Measurements from ENCODE around the gene CPXM2.

The CPXM2 gene

DNA sequence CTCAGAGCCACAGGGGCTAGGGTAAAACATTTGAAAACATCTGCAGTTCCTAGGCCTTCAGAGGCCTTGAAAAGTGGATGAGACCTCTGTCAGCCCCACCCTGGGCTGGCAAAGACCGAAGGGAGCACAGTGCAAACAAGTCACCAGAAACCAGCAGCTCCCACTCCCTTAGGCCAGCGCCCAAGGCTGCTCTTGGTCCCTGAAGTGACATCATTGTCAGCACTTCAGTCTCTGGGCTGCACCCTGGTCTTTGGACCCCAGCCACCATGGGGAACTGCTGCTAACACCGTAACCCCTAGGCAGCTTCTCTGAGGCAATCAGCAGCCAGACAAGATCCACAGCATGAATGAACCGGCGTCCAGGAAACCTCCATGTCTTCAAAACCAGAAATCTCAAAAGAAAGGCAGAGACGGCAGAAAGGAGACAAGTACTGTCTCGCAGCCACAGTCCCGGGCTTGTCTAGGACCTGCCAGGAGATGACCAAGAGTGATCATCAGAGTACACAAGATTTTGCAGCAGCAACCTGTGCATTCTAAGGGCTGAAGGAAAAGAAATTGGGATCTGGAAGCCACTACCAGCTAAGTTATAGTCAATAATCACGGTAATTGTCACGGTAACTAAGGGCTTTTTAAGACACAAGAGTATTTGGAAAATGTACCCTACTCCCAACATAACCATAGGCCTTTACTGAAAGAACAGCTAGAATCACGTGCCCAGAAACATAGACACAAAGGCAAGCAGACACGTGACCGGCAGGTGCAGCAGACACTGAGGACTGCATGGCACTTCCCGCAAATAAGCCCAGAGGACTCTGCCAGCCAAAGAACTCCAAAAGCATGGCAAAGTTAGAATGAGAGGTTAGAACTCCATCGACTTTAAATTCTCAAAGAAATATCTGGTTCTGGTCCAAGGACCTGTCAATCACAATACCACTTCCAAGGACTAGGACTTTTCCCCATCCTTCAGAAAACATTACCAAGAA is 23.3 kb downstream of the CPXM2 start:
- DNase-seq, result no peak

DNA sequence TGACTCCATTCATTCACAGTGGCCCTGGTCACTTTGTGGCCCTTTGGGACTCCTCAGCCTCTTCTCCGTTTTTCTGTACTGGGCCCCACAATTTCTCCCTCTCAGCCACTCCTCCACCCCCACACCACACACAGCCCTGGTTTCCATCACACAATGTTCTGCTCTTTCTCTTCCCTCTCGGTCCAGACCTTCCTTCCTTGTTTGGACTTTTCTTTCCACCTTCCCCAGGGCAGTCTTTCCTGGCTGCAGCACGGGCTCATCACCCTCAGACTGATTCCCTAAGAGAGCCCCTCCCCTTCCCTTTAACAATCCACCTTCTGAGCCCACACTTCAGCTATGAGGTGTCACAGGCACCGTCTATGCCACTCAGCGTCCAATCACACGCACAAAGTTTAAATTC is 25.7 kb downstream of the CPXM2 start:
- no peak for DNase-seq

DNA sequence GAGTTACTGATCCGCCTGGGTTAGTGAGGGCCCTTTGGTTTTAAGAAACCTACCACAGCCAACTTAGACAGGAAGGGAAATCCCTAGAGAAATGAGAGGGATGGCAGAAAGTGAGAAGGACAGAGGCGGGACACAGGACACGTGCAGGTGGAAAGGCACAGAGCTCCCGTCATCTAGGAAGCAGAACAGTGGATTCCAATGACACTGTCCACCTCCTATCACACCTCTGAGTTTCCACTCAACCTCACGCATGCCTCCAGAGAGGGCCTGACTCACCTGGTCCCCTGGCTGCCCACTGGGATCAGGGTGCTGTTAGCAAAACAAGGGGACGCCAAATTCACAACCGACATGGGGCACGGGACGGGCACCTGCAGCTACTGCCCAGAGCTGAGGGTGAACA is 26.3 kb downstream of the CPXM2 start:
- no peak for DNase-seq

DNA sequence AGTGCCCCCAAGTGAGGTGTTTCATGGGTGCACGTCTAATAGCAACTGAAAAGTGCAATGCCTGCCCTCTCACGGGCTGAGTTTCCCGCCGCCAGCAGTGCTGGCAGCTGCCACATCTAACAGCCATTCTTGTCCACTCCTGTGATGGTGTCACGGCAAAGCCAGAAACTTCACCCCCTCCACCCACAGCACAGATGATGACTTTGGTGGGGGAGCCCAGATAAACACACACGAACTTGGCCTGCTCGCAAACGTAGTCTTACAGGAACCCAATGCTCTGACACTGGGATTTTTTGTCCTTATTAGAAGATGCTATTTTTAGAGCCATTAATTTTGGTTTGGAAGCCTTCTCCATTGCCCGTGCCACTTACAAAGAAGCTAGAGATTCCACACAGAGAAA is 26.7 kb downstream of the CPXM2 start:
- no peak for DNase-seq

DNA sequence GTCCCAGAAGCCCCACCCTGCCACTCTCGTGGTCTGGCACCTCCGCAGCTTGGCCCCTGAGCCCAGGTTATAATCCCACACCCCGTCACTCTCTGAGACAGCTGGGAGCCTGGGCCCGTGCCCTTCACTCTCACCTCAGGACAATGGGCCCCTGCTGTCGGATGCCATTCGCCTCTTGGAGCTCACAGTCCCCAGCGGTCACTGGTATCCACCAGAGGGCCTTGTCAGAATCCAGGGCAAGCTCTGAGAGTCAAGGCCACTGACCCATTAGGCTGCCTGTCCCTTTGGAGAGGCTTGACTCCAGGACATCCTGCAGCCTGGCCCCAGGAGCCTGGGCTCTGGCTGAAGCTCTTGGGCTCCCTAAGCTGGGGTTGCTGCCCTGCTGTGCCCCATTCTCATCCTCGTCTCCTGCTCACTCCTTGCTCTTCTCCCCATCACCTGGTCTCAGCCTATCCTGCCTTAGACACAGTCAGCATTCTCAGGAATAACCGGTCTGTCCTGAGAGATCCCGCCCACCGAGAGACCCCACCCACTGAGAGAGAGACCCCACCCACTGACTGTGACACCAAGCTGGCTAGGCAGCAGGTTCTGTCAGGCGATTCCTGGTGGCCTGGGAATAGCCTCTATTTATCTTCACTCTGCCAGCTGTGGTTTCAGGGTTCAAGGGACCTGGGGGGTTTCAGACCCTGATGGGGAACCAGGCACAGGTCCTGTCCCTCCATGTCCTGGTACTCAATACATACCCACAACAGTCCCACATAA is 27.7 kb downstream of the CPXM2 start:
- DNase-seq, result no peak

DNA sequence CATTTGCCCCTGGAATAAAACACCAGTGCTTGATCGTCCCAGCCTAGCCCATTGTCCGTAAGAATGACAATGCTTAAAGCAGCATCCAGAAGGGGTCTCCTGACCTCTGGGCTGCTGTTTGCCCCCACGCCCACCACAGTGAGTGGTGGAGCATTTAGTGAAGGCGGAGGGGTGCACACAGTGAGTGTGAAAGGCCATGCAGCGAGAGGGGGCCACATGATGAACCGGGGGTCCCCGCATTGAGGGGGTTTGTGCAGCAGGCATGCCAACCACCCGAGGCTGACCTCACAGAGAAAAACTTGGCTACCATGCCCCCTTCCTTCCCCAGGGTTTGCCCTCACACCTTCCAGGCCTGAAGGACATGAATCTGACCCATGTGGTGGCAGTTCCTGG is 28.4 kb downstream of the CPXM2 start:
- DNase-seq, result no peak

DNA sequence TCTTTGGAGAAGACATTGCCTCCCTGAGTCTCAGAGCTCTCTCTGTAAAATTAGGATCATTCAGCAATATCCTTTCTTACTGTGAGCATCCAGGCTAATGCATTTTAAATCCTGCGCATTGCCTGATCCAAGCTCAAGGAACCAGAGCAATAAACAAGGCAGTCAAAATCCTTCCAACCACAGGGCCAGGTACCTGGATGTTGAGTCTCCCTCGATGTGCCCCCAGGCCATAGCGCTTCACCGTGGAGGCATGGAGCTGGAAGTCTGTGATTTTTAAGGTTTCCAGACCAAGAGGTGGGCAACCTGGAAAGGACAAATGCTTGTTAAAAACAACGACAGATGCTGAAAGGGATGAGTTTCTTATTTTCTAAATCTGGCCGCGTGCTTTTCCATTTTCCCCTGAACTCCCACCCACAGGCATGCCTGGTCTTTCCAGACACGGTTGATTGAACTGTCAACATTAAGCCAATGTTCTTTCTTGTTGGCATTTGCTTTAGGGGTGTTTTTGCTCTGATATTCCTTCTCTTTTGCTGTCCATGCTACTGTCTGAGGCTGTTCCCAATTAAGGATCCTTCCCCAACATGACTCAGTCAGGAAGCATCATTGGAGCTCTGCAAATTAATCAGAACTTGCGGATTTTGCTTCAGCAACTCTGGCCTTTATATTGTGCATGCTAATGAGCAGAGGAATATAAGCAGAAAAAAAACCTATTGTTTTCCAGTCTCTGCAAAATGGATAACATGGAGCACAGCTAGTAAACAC is 29.0 kb downstream of the CPXM2 start:
- no peak for DNase-seq

DNA sequence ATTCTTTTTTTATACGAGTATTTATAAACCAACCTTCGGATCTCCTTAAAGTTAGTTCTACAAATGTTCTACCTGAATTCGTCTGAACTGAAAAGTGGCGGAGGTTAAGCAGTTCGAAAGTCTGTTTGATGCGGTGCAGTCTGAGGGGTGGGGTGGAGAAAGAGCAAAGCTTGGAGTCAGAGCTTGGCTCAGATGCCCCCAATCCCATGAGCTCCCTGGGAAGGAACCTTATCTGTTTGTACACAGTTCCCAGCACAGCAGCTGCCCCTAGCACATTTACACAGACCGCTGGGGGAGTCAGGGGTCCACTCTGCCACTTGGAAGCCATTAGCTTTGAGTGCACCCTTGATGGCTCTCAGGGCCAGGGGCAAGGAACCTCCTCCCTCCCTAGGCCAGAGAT is 30.8 kb downstream of the CPXM2 start:
- no peak for DNase-seq

DNA sequence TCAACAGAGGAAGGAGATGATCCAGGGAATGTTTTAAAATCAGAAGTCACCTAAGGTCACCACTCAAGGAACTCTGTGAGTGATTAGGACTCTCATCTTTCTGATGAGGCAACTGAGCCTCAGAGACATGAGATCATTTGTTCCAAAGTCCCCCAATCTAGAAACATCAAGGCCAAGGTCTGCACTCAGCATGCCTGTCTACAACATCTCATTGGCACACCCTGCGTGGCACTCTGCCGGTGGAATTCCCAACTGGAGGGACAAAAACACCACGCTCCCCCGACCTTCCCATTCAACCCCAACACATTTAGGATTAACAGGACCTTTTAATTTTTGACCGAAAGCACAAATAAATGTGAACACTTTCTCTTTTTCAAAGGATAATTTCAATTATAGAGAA is 31.4 kb downstream of the CPXM2 start:
- DNase-seq, result no peak

DNA sequence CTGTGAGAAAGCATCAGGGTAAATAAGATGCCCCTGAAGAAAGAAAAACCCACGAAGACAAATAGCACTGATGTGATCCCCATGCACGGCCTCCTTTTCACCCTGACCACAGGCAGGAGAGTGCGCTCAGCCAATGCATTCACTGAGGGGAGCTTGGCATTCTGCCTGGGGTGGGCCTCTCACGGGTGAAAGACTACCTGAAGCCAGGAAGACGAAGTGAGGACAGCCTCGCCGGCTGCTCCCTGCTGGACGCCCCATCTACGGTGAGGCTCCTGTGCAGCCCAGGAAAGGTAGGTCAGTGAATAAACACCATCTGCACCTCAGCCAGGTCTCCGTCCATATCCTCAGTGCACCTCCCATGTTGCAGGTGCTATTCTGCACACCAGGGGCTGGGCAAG is 32.0 kb downstream of the CPXM2 start:
- DNase-seq, result no peak

DNA sequence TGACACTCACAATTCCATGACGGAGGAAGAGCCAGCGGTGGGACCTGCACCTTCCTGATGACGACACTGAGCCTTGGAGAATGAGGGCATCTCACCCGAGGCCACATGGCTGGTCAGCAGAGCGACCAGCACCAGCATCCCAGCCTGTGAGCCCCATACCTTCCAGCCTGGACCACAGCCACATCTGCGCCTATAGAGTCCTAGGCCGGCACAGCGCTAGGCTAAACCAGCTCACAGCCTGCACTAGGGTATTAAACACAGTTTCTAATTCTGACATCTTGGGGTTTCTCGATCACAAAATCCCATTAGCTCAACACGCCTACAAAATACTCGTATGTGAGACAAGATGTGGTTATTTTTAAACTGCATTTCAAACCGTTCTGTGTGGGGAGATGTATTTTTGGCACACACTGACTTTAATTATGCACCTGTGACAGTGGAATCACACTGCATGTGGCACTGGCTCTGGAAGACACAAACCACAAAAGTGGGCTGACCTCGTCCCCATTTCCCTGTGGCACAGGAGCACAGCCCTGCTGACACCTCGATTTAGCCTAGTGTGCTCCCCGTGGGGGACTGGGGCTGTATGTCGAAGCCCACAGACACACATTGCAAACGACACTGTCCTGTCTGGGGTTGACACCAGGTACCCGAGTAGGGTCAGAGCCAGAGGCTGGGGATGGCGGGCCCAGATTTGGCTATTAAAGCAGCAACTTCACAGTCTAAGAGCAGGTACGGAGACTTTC is 32.5 kb downstream of the CPXM2 start:
- no peak for DNase-seq

DNA sequence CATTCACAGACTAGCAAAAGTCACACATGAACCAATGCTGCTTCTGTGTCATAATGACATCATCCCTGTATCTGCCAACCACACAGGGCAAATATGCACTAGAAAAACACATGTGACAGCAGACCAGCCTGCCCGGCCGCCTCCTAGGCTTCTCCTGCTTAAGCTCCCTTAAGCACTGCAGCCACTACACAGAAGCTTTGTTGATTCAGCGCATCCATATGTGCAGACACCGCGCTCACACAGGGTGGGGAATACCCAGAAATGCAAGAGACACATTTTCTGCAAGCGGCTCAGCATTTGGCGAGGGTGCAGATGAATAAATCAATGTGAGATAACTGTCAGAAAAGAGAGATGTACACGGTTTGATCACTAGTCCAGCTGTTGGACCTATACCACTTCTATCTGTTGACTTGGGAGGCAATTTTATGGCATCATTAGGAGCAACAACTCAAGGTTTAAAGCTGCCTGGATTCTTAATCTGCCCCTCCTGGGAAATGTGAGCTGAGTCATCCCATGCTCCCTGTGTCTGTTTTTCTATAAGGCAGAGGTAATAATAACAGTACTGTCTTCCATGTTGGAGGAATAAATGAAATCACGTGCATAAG is 33.4 kb downstream of the CPXM2 start:
- no peak for DNase-seq

DNA sequence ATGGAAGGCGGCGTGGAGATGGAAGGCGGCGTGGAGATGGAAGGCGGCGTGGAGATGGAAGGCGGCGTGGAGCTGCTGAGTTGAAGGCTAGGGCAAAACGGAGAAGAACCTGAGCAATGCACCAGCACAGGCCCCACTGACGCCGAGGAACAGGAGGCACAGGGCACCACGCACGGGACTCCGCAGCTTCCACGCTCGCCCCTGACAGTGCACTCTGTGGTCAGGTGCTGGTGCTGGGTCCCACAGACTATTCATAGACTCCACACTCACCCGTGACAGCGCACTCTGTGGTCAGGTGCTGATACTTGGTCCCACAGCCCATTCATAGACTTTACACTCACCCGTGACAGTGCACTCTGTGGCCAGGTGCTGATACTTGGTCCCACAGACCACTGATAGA is 34.0 kb downstream of the CPXM2 start:
- DNase-seq, result no peak

DNA sequence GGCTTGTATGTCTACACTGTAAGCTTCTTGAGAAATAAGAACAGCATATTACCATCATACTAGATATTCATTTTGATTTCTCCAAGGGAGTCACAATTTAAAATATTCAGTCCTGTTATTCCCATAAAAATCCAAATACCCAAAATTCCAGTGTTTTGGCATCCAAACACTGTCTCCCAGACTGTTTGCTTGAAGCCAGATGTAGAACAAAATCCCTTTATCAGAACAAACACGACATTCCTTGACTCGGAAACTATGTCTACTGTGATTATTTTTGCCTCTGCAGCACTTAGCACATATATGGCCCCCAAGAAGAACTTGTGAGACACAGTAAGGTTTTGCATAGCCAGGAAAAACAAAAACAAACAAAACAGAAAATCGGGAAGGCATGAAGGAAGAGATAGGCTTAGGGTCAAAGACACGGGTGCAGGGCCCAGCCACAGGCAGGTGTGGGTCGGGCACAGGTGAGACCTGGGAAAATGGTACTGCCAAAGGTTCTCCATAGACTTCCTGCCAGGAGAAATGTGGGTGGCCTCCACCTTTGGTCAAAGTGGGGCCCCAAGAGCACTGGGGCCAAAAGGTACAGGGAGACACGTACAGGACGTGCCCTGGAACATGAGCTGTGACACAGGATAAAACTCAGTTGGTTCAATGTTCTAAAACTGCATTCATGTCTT is 36.5 kb downstream of the CPXM2 start:
- DNase-seq, result no peak

DNA sequence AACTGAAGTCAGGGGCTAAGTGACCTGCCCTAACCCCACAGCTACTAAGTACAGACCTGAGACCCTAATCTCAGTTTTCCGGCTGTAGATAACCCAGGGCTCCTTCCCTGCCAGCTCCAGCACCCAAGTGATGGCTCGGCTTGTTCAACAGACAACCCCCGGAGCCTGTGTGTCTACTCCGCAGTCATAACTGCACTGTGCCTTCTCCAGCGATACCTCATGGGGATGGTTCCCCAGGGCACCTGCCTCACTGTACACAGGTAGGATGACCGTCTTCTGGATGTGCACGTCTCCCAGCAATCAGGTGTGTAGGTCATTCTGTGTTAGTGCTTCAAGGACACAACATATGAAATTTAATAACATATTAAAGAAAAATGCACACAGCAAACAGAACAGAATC is 37.1 kb downstream of the CPXM2 start:
- no peak for DNase-seq

DNA sequence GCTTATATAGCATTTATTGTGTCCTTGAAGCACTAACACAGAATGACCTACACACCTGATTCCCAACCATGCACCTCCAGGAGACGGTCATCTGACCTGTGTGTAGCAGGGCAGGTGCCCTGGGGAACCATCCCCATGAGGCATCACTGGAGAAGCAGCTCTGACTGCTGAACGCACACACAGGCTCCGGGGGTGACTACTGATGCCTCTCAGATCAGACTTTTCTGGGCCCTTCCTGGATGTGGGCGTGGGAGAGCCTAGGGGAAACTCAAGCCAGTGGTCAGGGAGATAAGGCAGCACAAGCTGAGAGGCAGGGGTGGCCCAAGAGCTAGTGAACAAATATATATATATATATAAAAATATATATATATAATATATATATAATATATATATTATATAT is 37.6 kb downstream of the CPXM2 start:
- no peak for DNase-seq

DNA sequence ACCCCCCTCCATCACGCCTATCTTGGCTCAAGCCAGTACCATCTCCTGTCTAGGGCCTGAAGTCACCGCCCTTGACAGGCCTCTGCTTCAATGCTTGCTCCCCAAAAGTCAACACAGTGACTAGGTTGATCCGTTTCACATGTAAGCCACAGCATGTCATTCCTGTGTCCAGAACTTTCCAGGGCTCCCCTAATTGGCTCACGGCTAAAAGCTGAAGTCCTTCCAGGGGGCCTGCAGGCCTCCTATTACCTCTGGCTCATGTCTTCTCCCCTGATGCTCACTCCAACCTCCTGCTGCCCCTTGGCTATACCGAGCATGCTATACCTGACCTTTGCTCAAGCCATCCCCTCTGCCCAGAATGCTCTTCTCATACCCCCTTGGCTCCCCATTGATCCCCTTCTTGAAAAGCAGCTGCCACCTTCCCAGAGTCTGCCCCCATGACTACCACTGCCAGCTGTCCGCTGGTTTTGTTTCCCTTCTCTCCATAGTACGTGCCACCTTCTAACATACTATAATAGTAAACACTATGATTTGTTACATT is 39.1 kb downstream of the CPXM2 start:
- no peak for DNase-seq

DNA sequence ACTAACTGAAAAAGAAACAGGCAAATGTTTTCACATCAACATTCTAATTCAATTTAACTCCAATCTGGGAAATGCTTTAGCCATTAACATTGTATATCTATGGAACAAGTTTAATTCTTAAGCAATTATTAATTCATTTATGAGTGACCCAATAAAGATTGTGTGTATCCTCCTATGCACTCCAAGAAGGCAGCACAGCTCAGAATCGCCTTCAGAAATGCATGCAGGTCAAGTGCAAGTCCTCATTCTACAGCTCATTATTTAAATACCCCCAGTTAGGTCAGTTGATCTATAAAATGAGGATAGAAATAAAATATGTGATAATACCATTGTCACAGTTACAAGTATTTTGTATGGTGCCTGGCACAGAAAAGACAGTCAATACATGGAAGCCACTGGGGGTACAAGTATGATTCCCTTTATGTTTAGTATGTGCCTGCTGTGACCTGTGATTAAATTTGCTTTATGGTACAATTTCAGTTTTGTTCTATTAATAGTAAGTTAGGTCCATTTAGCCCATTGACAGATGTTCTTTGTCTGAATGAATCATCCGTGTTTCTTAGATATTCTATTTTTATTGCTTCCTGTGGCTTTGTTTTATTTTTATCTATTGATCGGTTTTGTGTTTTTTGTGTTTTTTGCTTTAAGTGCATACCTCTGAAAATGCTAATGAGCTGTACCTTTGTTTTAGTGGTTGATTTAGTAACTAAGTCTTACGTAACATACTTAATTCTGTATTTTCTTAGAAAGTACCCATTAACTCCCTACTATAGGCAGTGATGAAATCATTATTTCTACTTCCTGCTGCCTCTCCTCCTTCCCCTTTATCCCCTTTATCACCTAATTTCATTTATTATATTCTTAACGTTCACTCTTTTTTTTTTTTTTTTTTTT is 42.8 kb downstream of the CPXM2 start:
- DNase-seq, result no peak

DNA sequence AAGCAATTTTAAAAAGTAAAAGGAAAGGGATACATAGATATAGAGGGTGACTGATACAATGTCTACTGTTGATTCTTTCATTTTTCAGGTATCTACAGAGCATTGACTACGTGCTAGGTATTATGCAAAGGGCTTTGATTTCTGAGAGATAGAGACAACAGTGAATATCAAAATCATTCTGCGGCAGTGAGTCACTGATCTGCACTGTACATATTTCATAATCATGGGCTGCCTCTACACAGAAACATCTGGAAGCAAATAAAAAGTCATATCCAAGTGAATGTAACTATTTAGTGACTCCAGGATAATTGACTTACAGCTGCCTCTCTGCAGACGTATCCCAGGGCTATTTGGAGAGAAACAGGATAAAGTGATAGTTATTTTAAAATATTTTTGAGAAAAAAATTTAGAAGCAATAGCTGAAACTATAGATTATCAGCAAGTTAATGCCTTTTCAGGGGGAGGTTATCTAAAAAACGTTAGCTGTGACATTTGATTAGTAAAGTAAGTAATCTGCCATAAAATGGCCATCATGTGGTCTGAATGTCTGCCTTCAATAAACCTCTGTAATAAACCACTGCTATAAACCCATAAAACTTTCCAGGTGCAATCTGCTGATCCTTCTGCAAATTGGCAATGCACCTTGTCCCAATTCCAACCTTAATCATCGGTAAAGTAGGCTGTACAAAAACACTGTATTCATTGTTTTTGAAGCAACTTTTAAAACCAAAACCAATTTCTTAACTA is 43.7 kb downstream of the CPXM2 start:
- DNase-seq, result no peak

DNA sequence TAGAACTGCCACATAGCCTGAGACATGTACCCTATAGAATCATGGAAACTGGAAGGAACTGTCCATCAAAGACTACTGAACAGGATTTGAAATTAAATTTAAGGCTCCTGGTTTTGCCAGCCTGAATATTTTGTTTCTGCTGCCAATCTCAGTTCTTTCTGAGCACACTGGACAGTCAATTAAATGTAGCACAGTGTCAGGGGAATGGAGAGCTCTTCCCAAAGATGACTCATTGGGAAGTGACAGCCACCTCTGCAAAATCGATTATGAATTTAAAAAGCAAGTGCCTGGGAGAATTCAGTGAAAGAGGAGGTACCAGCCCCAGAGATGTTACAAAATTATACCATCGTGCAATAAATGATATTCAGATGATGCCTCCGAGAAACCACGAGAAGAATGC is 47.8 kb downstream of the CPXM2 start:
- no peak for DNase-seq

Data from NCI-H2171 (cell line).